Fibroblast of lung (primary cell): Measurements from ENCODE around the gene ZNF641. TPM values are rescaled to one million over a fixed set of nuclear protein-coding genes. Genes with fewer than 3 reads are reported as not detected.
A peak's percentile ranks its signal among the peaks of the same experiment; 100 is the strongest.

ENCODE experiments used
- DNase-seq, 2 donors: peaks; one replicate each; pipeline versions ENCODE4 v3.0.0 to v3.0.0-alpha.2; 2010; ENCODE audit warnings: low read depth in 2 of 2
- H2AFZ ChIP-seq: 2 replicates; pipeline ENCODE4 v1.5.1; 2012; ENCODE audit warnings: low read length, control low read depth, inconsistent platforms
- H3K27ac ChIP-seq: 2 replicates; pipeline ENCODE4 v1.5.1; 2011; ENCODE audit warnings: low read length, control low read depth; ENCODE audit not compliant: insufficient read depth
- H3K27me3 ChIP-seq: 2 replicates; pipeline ENCODE4 v1.5.1; 2011; ENCODE audit warnings: mild to moderate bottlenecking, low read length; ENCODE audit not compliant: control insufficient read depth, insufficient read depth
- H3K36me3 ChIP-seq: 2 replicates; pipeline ENCODE4 v1.5.1; 2011; ENCODE audit warnings: low read length; ENCODE audit not compliant: control insufficient read depth, insufficient read depth
- H3K4me1 ChIP-seq: 2 replicates; pipeline ENCODE4 v1.5.1; 2011; ENCODE audit warnings: low read length; ENCODE audit not compliant: control insufficient read depth, insufficient read depth; ENCODE audit errors: extremely low read depth
- H3K4me2 ChIP-seq: 2 replicates; pipeline ENCODE4 v1.5.1; 2011; ENCODE audit warnings: low read length, control low read depth; ENCODE audit not compliant: insufficient read depth; ENCODE audit errors: extremely low read depth
- H3K4me3 ChIP-seq, 4 experiments: fragments of 200-600 bp in 1 of 4; sonication (generic) in 1 of 4; replicated peaks in 1 of 4; 2 replicates each; pipeline ENCODE4 v1.5.1; 2011 to 2016; ENCODE audit warnings: low read length in 4 of 4, low read depth in 3 of 4, mild to moderate bottlenecking in 3 of 4, control low read depth in 2 of 4, inconsistent platforms in 1 of 4, mixed read lengths in 1 of 4; ENCODE audit not compliant: insufficient read depth in 1 of 4; ENCODE audit errors: control extremely low read depth in 1 of 4
- H3K79me2 ChIP-seq: 2 replicates; pipeline ENCODE4 v1.5.1; 2012; ENCODE audit warnings: mild to moderate bottlenecking, low read length, inconsistent platforms; ENCODE audit not compliant: control insufficient read depth, insufficient read depth
- H3K9ac ChIP-seq: 2 replicates; pipeline ENCODE4 v1.5.1; 2011; ENCODE audit warnings: mild to moderate bottlenecking, low read length, control low read depth; ENCODE audit not compliant: insufficient read depth
- H3K9me3 ChIP-seq: 2 replicates; pipeline ENCODE4 v1.5.1; 2012; ENCODE audit warnings: low read depth, low read length; ENCODE audit not compliant: control insufficient read depth, insufficient read depth
- H4K20me1 ChIP-seq: 2 replicates; pipeline ENCODE4 v1.5.1; 2011; ENCODE audit warnings: low read length; ENCODE audit not compliant: control insufficient read depth, insufficient read depth; ENCODE audit errors: extremely low read depth
- EZH2 ChIP-seq: IDR thresholded peaks from 2 replicates; pipeline ENCODE4 v1.5.1; 2012; ENCODE audit warnings: low read length, control low read depth, mild to moderate bottlenecking; ENCODE audit errors: missing control alignments
- polyA plus RNA-seq, 2 donors: library from polyadenylated mRNA; depleted of rRNA in 1 of 2; stranded (reverse) in 1 of 2; unstranded in 1 of 2; fragments of >200 nt; gene quantifications; 2 replicates each; pipeline ENCODE4 v1.2.1, GENCODE V29; 2011 to 2012; ENCODE audit warnings: missing spikeins in 1 of 2
- total RNA-seq: library from RNA; depleted of rRNA; stranded (reverse); fragments of >200 nt; gene quantifications from 2 replicates; pipeline ENCODE4 v1.2.1, GENCODE V29; 2014
- TF ChIP-seq, protein P1 (sequence below), 2 donors: IDR thresholded peaks in 1 of 2; conservative IDR thresholded peaks in 1 of 2; 1 replicate in 1 of 2; 2 replicates in 1 of 2; pipeline ENCODE4 v1.5.1; 2011 to 2012; ENCODE audit warnings: low read length in 2 of 2, control low read depth in 1 of 2, inconsistent platforms in 1 of 2, low read depth in 1 of 2, mild to moderate bottlenecking in 1 of 2

The ZNF641 gene
- total and polyA plus RNA-seq, 2 donors (not counting 1 experiment from before 2014, with no cell fraction given): 4.2 to 8.1 TPM

GRCh38 chr12:48351022-48351708 is 446 bp upstream of the ZNF641 start:
- H3K36me3 ChIP-seq: no peaks in the 10 kb centered on the region
- peak; percentile 53 to 74 for DNase-seq
- peak overlapping the region; percentile 90 for H2AFZ ChIP-seq
- peak overlapping the region; percentile 97 for H3K4me2 ChIP-seq
- H3K9me3 ChIP-seq: no peaks in the 10 kb centered on the region
- TF ChIP-seq, protein P1, sequence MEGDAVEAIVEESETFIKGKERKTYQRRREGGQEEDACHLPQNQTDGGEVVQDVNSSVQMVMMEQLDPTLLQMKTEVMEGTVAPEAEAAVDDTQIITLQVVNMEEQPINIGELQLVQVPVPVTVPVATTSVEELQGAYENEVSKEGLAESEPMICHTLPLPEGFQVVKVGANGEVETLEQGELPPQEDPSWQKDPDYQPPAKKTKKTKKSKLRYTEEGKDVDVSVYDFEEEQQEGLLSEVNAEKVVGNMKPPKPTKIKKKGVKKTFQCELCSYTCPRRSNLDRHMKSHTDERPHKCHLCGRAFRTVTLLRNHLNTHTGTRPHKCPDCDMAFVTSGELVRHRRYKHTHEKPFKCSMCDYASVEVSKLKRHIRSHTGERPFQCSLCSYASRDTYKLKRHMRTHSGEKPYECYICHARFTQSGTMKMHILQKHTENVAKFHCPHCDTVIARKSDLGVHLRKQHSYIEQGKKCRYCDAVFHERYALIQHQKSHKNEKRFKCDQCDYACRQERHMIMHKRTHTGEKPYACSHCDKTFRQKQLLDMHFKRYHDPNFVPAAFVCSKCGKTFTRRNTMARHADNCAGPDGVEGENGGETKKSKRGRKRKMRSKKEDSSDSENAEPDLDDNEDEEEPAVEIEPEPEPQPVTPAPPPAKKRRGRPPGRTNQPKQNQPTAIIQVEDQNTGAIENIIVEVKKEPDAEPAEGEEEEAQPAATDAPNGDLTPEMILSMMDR (conservative IDR thresholded peaks at IDR 0.05 in 1 of 2, IDR thresholded peaks at IDR 0.05 in 1 of 2; ENCODE audit: low read depth in 1 of 2, low read length in 2 of 2): no peak
- TF ChIP-seq EZH2: no peak
- peaks cover 2% of the 10 kb centered on the region for H3K4me1 ChIP-seq
- no peaks in the 10 kb centered on the region for H4K20me1 ChIP-seq
- H3K27ac ChIP-seq: peak overlapping the region; percentile 39
- H3K79me2 ChIP-seq: no peaks in the 10 kb centered on the region
- peak overlapping the region; percentile 60 for H3K9ac ChIP-seq
- no peaks in the 10 kb centered on the region for H3K27me3 ChIP-seq
- H3K4me3 ChIP-seq: peak overlapping the region; percentile 78 to 92 (median 80)

DNA sequence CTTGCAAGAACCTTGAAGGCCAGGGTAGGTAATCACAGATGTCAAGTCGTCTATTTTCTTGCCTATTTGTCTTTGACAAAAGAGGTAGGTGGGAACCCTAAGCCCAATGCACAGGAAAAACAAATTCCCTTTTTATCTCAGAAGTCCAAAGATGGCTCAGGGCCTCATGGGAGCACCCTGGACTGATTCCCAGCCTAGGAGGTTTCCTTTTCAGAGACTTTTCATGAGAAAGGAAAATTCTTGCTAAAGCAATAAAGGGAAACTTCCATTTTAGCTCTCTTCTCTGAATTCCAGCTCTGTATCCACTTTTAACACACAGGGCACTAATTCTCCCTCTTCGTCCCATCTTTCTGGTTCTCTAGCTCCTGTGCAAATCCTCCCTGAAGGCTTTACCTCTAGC is 1.2 kb downstream of the ZNF641 start:
- Histone ChIP-seq H3K4me3 (peak overlapping the region in 1 of 4 experiments; percentile 80), H3K4me2 (peak overlapping the region; percentile 9), H3K27me3 (no peaks in the 10 kb centered on the region), H3K79me2 (no peaks in the 10 kb centered on the region), H3K4me1 (peaks cover 2% of the 10 kb centered on the region), H3K9me3 (no peaks in the 10 kb centered on the region), H3K36me3 (peaks cover 2% of the 10 kb centered on the region), H3K27ac (no peak overlapping the region), H2AFZ (no peak overlapping the region), H4K20me1 (no peaks in the 10 kb centered on the region), H3K9ac (no peak overlapping the region)
- TF ChIP-seq EZH2: no peak
- TF ChIP-seq, protein P1 (conservative IDR thresholded peaks at IDR 0.05 in 1 of 2, IDR thresholded peaks at IDR 0.05 in 1 of 2; ENCODE audit: low read depth in 1 of 2, low read length in 2 of 2): no peak
- DNase-seq: peak; percentile 7 to 10

GRCh38 chr12:48342980-48343379 is 7.7 kb downstream of the ZNF641 start:
- Histone ChIP-seq H3K4me3 (no peak overlapping the region), H3K27ac (no peak overlapping the region), H3K4me1 (no peaks in the 10 kb centered on the region), H3K9me3 (no peaks in the 10 kb centered on the region), H3K36me3 (peaks cover 5% of the 10 kb centered on the region), H3K4me2 (no peak overlapping the region), H3K27me3 (no peaks in the 10 kb centered on the region), H3K79me2 (no peaks in the 10 kb centered on the region), H3K9ac (no peak overlapping the region), H2AFZ (no peak overlapping the region), H4K20me1 (no peaks in the 10 kb centered on the region)
- no peak for TF ChIP-seq EZH2
- TF ChIP-seq, protein P1 (conservative IDR thresholded peaks at IDR 0.05 in 1 of 2, IDR thresholded peaks at IDR 0.05 in 1 of 2; ENCODE audit: low read depth in 1 of 2, low read length in 2 of 2): no peak
- DNase-seq: no peak
